Measurements from ENCODE around the gene WRAP73.

WRAP73 gene

DNA sequence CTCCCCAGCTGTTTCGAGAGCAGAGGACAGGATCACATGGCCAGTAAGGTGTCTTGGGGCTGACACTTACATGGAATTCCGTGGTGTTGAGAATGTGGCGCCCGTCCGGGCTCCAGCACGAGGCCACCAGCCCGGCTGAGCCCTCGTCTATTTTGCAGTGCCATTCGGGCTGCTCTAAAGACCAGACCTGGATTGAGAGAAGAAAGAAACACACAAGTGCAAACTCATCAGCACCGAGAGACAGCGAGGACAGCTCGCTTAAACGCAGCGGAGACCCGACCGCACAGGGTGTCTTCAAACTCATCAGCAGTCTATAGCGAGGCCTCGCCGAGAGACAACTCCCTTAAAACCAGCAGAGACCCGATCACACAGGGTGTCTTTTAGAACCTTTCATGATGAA is 3.3 kb downstream of the WRAP73 start:
- TF ChIP-seq, protein P1, sequence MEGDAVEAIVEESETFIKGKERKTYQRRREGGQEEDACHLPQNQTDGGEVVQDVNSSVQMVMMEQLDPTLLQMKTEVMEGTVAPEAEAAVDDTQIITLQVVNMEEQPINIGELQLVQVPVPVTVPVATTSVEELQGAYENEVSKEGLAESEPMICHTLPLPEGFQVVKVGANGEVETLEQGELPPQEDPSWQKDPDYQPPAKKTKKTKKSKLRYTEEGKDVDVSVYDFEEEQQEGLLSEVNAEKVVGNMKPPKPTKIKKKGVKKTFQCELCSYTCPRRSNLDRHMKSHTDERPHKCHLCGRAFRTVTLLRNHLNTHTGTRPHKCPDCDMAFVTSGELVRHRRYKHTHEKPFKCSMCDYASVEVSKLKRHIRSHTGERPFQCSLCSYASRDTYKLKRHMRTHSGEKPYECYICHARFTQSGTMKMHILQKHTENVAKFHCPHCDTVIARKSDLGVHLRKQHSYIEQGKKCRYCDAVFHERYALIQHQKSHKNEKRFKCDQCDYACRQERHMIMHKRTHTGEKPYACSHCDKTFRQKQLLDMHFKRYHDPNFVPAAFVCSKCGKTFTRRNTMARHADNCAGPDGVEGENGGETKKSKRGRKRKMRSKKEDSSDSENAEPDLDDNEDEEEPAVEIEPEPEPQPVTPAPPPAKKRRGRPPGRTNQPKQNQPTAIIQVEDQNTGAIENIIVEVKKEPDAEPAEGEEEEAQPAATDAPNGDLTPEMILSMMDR (IDR thresholded peaks at IDR 0.05; ENCODE audit: insufficient read depth, low read depth, low read length, missing control alignments) = no peak
- DNase-seq (ENCODE audit: low read depth) = no peak
- H3K4me3 ChIP-seq (ENCODE audit: low read length) = no peak overlapping the region

DNA sequence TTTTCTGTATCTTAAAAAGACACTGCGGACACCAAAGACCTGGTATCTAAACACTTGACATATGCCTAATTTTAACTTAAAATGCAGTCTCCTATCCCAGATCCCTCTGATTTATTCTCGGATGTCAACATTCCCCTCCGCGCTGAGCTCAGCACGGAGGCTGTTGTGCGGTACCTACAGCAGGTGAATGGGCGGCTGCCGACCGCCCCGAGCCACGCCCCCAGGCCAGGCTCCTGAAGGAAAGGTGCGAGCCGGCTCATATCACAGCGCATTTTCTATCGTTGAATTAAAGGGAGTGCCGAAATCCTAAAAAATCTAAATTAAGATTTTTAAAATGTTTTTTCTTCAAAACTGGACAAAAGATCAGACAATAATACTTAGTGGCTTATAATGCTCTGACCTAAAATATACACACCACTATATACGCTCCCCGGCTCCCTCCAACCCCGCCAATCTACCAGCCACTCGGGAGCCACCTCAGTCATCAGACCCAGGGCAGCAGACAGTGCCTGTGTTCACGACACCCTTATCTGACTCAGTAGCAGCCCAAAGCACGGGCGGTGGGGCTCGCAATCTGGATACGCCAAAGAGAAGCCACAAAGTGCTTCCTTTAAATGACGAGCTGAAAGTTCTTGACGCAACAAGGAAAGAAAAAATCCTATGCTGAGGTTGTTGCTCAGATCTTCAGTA is 4.1 kb downstream of the WRAP73 start:
- DNase-seq (ENCODE audit: low read depth) = no peak
- TF ChIP-seq, protein P1 (IDR thresholded peaks at IDR 0.05; ENCODE audit: insufficient read depth, low read depth, low read length, missing control alignments) = no peak
- no peak overlapping the region for H3K4me3 ChIP-seq (ENCODE audit: low read length)

DNA sequence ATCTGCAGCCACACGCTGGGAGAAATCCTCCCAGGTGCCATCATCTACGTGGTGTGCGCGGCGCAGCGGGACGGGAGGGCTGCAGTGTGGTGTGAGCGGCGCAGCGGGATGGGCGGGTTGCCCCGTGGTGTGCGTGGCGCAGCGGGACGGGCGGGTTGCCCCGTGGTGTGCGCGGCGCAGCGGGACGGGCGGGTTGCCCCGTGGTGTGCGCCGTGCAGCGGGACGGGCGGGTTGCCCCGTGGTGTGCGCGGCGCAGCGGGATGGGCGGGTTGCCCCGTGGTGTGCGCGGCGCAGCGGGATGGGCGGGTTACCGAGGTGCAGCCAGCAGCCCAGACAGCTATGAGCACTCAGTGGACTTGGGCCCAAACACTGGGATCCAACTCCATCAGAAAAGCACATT is 4.7 kb downstream of the WRAP73 start:
- TF ChIP-seq, protein P1 (IDR thresholded peaks at IDR 0.05; ENCODE audit: insufficient read depth, low read depth, low read length, missing control alignments) = no peak
- no peak for DNase-seq (ENCODE audit: low read depth)
- no peak overlapping the region for H3K4me3 ChIP-seq (ENCODE audit: low read length)

DNA sequence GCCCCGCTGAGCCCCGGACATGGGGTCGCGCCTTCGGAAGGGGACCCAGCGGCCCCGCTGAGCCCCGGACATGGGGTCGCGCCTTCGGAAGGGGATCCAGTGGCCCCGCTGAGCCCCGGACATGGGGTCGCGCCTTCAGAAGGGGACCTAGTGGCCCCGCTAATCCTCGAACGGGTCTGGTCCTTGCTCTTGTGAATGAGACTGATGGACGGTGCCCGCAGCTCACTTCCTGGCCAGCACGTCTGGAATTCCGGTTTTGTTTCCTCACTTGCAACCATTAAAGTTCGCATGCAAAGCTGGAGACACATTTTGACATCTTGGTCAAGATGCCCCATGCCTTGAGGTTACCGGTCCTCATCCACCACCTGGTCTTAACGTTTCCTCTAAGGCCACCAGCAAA is 5.6 kb downstream of the WRAP73 start:
- TF ChIP-seq, protein P1 (IDR thresholded peaks at IDR 0.05; ENCODE audit: insufficient read depth, low read depth, low read length, missing control alignments) = no peak
- no peak for DNase-seq (ENCODE audit: low read depth)
- no peak overlapping the region for H3K4me3 ChIP-seq (ENCODE audit: low read length)

DNA sequence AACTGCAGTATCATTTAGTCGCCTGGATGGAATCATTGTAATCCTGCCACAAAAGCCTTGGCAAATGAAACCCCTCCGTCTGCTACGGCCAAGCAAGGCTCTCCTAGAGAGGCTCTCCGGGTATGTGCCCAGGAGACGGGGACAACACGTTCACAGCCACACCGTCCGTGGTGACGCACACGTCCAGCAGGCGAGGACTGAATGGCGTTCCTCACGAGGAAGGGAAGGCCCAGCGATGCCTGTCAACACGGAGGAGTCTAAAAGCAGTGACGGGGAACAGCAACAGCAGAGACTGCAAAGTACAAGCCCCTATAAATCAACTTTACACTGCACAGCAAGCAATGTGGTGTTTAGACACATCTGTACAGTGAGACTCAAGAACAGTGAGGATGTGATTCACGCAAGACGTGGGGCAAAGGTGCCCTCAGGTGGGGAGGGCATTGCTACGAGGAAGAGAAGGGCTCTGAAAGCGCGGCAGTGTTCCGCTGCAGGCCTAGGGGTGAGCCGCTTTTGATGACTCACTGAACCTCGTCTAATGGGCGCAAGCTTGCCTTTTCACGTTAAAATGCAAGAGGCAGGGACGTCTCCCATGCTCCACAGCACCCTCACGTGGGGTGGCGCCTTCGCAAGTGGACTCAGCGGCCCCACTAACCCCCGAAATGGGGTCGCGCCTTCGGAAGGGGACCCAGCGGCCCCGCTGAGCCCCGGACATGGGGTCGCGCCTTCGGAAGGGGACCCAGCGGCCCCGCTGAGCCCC is 6.8 kb downstream of the WRAP73 start:
- no peak overlapping the region for H3K4me3 ChIP-seq (ENCODE audit: low read length)
- DNase-seq (ENCODE audit: low read depth) = no peak
- TF ChIP-seq, protein P1 (IDR thresholded peaks at IDR 0.05; ENCODE audit: insufficient read depth, low read depth, low read length, missing control alignments) = no peak

DNA sequence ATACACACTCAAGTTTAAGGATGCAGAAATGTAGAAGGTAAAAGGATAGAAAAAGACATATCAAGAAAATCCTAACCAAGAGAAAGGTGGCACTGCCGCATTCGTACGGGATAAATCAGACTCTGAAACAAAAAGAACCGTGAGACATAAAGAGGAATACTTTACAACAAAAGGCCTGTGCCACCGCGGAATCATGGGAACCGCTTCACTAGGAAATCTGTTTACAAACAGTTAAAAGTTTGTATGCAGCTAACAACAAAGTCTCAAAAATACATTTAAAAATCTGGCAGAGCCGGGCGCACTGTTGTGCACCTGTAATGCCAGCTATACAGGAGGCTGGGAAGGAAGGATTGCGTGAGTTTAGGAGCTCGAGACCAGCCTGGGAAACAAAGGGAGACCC is 8.1 kb downstream of the WRAP73 start:
- DNase-seq (ENCODE audit: low read depth) = no peak

More for the DNA sequence above, 8.1 kb downstream of the WRAP73 start:
- TF ChIP-seq, protein P1 (IDR thresholded peaks at IDR 0.05; ENCODE audit: insufficient read depth, low read depth, low read length, missing control alignments) = no peak
- no peak overlapping the region for H3K4me3 ChIP-seq (ENCODE audit: low read length)
